ENCODE results near the gene ATP6AP1.

ATP6AP1 gene

DNA sequence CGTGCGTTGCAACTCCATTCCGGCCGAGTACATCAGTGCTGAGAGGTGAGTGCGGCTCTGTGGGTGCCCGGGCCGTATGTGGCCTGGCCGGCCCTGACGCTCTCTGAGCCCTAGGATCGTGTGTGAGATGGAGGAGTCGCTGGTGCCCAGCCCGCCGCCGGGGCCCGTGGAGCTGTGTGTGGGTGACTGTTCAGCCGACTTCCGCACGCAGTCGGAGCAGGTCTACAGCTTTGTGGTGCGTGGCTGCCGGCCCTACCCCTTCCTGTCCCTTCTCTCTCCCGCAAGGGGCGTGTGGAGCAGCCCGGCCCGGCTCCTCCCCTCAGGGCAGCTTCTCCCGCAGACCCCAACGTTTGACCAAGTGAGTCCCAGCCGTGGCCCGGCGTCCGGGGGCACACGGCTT is 37.6 kb downstream of the ATP6AP1 start:
- no peak overlapping the region for H3K4me3 ChIP-seq
- peaks cover 0 to 23% (median 0%) of the 10 kb centered on the region in 11 experiments; a peak in 5 of 22 replicates for H3K27me3 ChIP-seq
- no peak for TF ChIP-seq Cebpa-rat (IDR thresholded peaks at IDR 0.05)
- no peak overlapping the region for H3K9ac ChIP-seq
- no peak overlapping the region for H3K4me2 ChIP-seq
- H3K4me1 ChIP-seq = peaks cover 0 to 9% (median 0%) of the 10 kb centered on the region in 10 experiments; a peak in 2 of 20 replicates
- H3K27ac ChIP-seq = no peak overlapping the region
- peaks cover 44 to 95% (median 90%) of the 10 kb centered on the region in 11 experiments for H3K36me3 ChIP-seq
- H4K20me1 ChIP-seq = peaks cover 16 to 94% (median 55%) of the 10 kb centered on the region in 11 experiments; a peak in 21 of 22 replicates
- H3K9me3 ChIP-seq (replicated peaks in 1 of 11) = peaks cover 0 to 53% (median 31%) of the 10 kb centered on the region in 11 experiments; a peak in 10 of 22 replicates

DNA sequence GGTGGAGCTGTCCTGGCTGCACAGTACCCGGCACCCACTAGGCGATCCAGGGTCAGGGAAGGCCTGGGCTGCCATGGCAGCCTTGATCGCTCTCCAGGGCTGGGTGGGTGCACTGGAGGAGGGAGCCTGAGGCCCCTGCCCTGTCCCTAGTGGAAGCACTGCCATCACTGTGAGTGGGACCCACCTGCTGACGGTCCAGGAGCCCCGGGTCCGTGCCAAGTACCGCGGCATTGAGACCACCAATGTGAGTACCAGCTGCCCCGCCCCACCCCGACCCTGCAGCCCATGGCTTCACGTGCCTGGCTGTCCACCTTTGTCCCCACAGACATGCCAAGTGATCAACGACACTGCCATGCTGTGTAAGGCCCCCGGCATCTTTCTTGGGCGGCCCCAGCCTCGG is 38.4 kb downstream of the ATP6AP1 start:
- Histone ChIP-seq H3K36me3 (peaks cover 39 to 95% (median 90%) of the 10 kb centered on the region in 11 experiments), H3K4me2 (no peak overlapping the region), H3K4me3 (no peak overlapping the region), H3K9me3 (replicated peaks in 1 of 11) (peaks cover 0 to 53% (median 31%) of the 10 kb centered on the region in 11 experiments; a peak in 10 of 22 replicates), H3K27me3 (peaks cover 0 to 30% (median 6%) of the 10 kb centered on the region in 11 experiments; a peak in 6 of 22 replicates), H3K9ac (no peak overlapping the region), H3K4me1 (peaks cover 0 to under 1% (median 0%) of the 10 kb centered on the region in 10 experiments; a peak in 1 of 20 replicates), H4K20me1 (peaks cover 9 to 94% (median 55%) of the 10 kb centered on the region in 11 experiments; a peak in 21 of 22 replicates), H3K27ac (no peak overlapping the region)
- no peak for TF ChIP-seq Cebpa-rat (IDR thresholded peaks at IDR 0.05)

DNA sequence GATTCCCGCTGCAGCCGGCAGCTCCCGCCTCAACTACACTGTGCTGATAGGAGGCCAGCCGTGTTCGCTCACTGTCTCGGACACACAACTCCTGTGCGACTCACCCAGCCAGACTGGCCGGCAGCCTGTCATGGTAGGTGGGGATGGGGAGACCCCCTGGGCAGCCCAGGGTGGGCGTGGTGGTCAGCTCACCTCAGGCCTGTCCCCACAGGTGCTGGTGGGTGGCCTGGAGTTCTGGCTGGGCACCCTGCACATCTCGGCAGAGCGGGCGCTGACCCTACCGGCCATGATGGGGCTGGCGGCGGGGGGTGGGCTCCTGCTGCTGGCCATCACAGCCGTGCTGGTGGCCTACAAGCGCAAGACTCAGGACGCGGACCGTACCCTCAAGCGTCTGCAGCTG is 39.1 kb downstream of the ATP6AP1 start:
- Histone ChIP-seq H4K20me1 (peaks cover 3 to 94% (median 55%) of the 10 kb centered on the region in 11 experiments; a peak in 21 of 22 replicates), H3K9me3 (replicated peaks in 1 of 11) (peaks cover 0 to 53% (median 31%) of the 10 kb centered on the region in 11 experiments; a peak in 10 of 22 replicates), H3K9ac (no peak overlapping the region), H3K4me3 (no peak overlapping the region), H3K27ac (no peak overlapping the region), H3K4me2 (no peak overlapping the region), H3K27me3 (peaks cover 0 to 30% (median 8%) of the 10 kb centered on the region in 11 experiments; a peak in 6 of 22 replicates), H3K36me3 (peaks cover 34 to 95% (median 86%) of the 10 kb centered on the region in 11 experiments), H3K4me1 (no peaks in the 10 kb centered on the region)
- no peak for TF ChIP-seq Cebpa-rat (IDR thresholded peaks at IDR 0.05)

DNA sequence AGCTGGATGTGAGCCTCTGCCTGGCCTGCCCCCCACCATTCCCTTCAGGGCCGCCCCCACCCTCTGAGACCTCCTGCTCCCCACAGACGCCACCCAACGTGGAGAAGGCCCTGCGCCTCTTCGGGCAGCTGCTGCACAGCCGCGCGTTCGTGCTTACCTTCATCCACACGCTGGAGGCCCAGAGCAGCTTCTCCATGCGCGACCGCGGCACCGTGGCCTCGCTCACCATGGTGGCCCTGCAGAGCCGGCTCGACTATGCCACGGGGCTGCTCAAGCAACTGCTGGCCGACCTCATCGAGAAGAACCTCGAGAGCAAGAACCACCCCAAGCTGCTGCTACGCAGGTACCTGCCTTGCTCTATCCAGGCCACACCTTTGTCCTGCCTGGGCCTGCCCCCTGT is 39.7 kb downstream of the ATP6AP1 start:
- H3K4me1 ChIP-seq = no peaks in the 10 kb centered on the region
- no peak overlapping the region for H3K9ac ChIP-seq
- peaks cover 0 to 94% (median 53%) of the 10 kb centered on the region in 11 experiments; a peak in 17 of 22 replicates for H4K20me1 ChIP-seq
- H3K27ac ChIP-seq = no peak overlapping the region
- no peak overlapping the region for H3K4me3 ChIP-seq
- no peak overlapping the region for H3K4me2 ChIP-seq
- H3K36me3 ChIP-seq = peaks cover 30 to 96% (median 80%) of the 10 kb centered on the region in 11 experiments
- peaks cover 0 to 28% (median 9%) of the 10 kb centered on the region in 11 experiments; a peak in 8 of 22 replicates for H3K27me3 ChIP-seq
- no peak for TF ChIP-seq Cebpa-rat (IDR thresholded peaks at IDR 0.05)
- peaks cover 0 to 53% (median 31%) of the 10 kb centered on the region in 11 experiments; a peak in 10 of 22 replicates for H3K9me3 ChIP-seq (replicated peaks in 1 of 11)

DNA sequence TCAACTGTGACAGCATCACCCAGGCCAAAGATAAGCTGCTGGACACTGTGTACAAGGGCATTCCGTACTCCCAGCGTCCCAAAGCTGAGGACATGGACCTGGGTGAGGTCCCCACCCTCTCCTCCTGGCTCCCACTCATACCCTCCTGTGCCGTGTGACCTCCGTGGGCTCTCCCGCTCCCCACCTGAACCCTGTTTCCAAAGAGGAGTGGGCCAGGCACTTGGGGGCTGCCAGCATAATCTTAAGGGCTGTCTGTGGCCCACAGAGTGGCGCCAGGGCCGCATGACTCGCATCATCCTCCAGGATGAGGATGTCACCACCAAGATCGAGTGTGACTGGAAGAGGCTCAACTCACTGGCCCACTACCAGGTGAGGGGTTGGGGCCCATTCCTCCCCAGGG is 40.6 kb downstream of the ATP6AP1 start:
- Histone ChIP-seq H3K36me3 (peaks cover 30 to 96% (median 80%) of the 10 kb centered on the region in 11 experiments), H3K4me1 (no peaks in the 10 kb centered on the region)

DNA sequence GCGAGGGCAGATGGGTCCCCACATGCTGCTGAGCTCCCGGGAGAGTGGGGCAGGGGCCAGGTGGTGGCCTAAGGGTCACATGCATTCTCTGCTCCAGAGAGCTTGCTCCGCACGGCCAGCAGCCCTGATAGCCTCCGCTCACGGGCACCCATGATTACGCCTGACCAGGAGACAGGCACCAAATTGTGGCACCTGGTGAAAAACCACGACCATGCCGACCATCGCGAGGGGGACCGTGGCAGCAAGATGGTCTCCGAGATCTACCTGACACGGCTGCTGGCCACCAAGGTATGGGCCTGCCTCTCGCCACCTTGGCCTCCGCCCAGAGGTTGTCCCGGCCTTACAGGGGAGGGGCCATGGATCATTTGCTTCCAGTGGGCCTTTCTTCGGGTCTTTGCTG is 41.4 kb downstream of the ATP6AP1 start:
- peaks cover 0 to 89% (median 46%) of the 10 kb centered on the region in 11 experiments; a peak in 17 of 22 replicates for H4K20me1 ChIP-seq
- H3K9me3 ChIP-seq (replicated peaks in 1 of 11) = peaks cover 0 to 40% (median 24%) of the 10 kb centered on the region in 11 experiments; a peak in 10 of 22 replicates
- H3K27me3 ChIP-seq = peaks cover 0 to 34% (median 11%) of the 10 kb centered on the region in 11 experiments; a peak in 13 of 22 replicates
- no peak for TF ChIP-seq Cebpa-rat (IDR thresholded peaks at IDR 0.05)
- H3K4me2 ChIP-seq = no peak overlapping the region
- H3K36me3 ChIP-seq = peaks cover 22 to 88% (median 72%) of the 10 kb centered on the region in 11 experiments
- H3K9ac ChIP-seq = no peak overlapping the region
- H3K4me3 ChIP-seq = no peak overlapping the region
- H3K27ac ChIP-seq = no peak overlapping the region
- no peaks in the 10 kb centered on the region for H3K4me1 ChIP-seq

More for the DNA sequence above, 40.6 kb downstream of the ATP6AP1 start:
- Histone ChIP-seq H3K4me2 (no peak overlapping the region), H3K27ac (no peak overlapping the region), H3K9ac (no peak overlapping the region), H3K4me3 (no peak overlapping the region), H3K9me3 (replicated peaks in 1 of 11) (peaks cover 0 to 47% (median 28%) of the 10 kb centered on the region in 11 experiments; a peak in 10 of 22 replicates), H3K27me3 (peaks cover 0 to 37% (median 11%) of the 10 kb centered on the region in 11 experiments; a peak in 13 of 22 replicates), H4K20me1 (peaks cover 0 to 95% (median 53%) of the 10 kb centered on the region in 11 experiments; a peak in 17 of 22 replicates)
- TF ChIP-seq Cebpa-rat (IDR thresholded peaks at IDR 0.05) = no peak

DNA sequence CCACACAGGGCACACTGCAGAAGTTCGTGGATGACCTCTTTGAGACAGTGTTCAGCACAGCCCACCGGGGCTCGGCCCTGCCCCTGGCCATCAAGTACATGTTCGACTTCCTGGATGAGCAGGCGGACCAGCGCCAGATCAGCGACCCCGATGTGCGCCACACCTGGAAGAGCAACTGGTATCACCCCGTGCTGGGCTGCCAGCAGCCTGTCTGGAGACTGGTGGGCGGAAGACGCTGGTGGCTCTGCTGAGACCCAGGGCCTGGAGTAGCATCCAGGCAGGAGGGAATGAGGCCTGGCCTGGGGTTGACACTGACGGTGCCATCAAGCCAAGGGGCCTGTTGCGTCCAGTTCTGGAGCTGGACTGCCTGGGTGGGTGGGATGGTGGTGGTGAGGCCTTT is 42.0 kb downstream of the ATP6AP1 start:
- H3K4me2 ChIP-seq = no peak overlapping the region
- peaks cover 19 to 85% (median 68%) of the 10 kb centered on the region in 11 experiments for H3K36me3 ChIP-seq
- H4K20me1 ChIP-seq = peaks cover 0 to 83% (median 40%) of the 10 kb centered on the region in 11 experiments; a peak in 16 of 22 replicates

DNA sequence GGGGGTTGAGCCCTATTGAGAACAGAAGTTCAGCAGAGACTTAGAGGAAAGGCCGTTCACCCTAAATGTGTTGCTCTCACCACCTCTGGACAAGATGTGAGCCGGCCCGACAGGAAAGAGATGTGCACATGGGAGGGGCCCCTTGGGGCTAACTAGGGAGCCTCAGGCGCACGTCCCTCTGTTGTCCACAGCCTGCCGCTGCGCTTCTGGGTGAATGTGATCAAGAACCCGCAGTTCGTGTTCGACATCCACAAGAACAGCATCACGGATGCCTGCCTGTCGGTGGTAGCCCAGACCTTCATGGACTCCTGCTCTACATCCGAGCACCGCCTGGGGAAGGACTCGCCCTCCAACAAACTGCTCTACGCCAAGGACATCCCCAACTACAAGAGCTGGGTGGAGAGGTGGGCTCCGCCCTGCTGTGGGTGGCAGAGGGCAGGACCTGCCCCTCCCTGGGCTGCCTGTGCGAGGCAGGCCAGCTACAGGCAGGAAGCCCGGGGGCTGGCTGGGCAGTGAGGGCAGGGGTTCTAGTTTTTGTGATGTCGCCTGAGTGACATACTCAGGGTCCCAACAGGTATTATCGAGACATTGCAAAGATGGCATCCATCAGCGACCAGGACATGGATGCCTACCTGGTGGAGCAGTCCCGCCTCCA is 42.6 kb downstream of the ATP6AP1 start:
- Histone ChIP-seq H3K9me3 (replicated peaks in 1 of 11) (peaks cover 0 to 31% (median 18%) of the 10 kb centered on the region in 11 experiments; a peak in 10 of 22 replicates), H4K20me1 (peaks cover 0 to 77% (median 34%) of the 10 kb centered on the region in 11 experiments; a peak in 14 of 22 replicates), H3K4me3 (no peak overlapping the region), H3K27ac (no peak overlapping the region), H3K4me2 (no peak overlapping the region), H3K36me3 (peaks cover 14 to 84% (median 62%) of the 10 kb centered on the region in 11 experiments), H3K27me3 (peaks cover 0 to 34% (median 16%) of the 10 kb centered on the region in 11 experiments; a peak in 15 of 22 replicates), H3K4me1 (0 out of 20 replicates have a peak, but pooled peaks cover 0 to 3% (median 0%) of the 10 kb centered on the region in 10 experiments), H3K9ac (no peak overlapping the region; a peak in 1 of 22 replicates)
- TF ChIP-seq Cebpa-rat (IDR thresholded peaks at IDR 0.05) = no peak

More for the DNA sequence above, 42.0 kb downstream of the ATP6AP1 start:
- Histone ChIP-seq H3K9ac (no peak overlapping the region), H3K27ac (no peak overlapping the region), H3K27me3 (peaks cover 0 to 29% (median 12%) of the 10 kb centered on the region in 11 experiments; a peak in 14 of 22 replicates), H3K4me1 (0 out of 20 replicates have a peak, but pooled peaks cover 0 to 2% (median 0%) of the 10 kb centered on the region in 10 experiments), H3K4me3 (no peak overlapping the region), H3K9me3 (replicated peaks in 1 of 11) (peaks cover 0 to 37% (median 24%) of the 10 kb centered on the region in 11 experiments; a peak in 10 of 22 replicates)
- TF ChIP-seq Cebpa-rat (IDR thresholded peaks at IDR 0.05) = no peak

All from BLaER1 treated with 17β-estradiol and CSF1 and Interleukin-3, amounts not matched to agents 10 nM and 100 nM (cell line).